ENCODE results near the gene PRSS37. TPM values are rescaled to one million over a fixed set of nuclear protein-coding genes. Genes with fewer than 3 reads are reported as not detected.

PRSS37 gene
- total and polyA plus RNA-seq, 2 of the 8 experiments (the other 6 are each of a cell fraction or from before 2014, with no cell fraction given): not detected

DNA sequence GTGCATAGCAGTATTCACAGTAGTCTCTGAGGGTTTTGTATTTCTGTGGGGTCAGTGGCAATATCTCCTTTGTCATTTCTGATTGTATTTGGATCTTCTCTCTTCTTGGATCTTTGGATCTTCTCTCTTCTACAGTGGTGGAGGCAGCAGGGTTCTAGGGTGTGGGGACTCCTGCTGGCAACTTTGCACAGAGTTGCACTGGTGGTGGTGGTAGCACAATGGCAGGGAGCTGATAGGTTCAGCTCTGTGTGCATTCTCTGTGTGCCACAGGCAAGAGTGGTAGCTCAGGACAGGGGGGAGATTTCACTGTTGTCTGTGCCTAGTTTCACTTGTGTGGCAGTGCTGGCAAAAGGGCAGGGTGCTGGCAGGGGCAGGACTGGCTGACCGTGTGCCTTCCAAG lies 35.1 kb upstream of the PRSS37 start (continued):
- no peak for TF ChIP-seq TEAD4 (IDR thresholded peaks at IDR 0.05; ENCODE audit: low read depth, low read length)
- TF ChIP-seq EP300 (IDR thresholded peaks at IDR 0.05; ENCODE audit: borderline replicate concordance in 1 of 2, low read depth in 2 of 2, low read length in 2 of 2): no peak
- TF ChIP-seq GTF2F1 (IDR thresholded peaks at IDR 0.05; ENCODE audit: borderline replicate concordance, low read depth, low read length): no peak
- no peak for TF ChIP-seq SP2 (IDR thresholded peaks at IDR 0.05; ENCODE audit: low read length)
- TF ChIP-seq CEBPB (IDR thresholded peaks at IDR 0.05; ENCODE audit: low read depth, low read length): no peak
- no peak for TF ChIP-seq SUZ12 (IDR thresholded peaks at IDR 0.05; ENCODE audit: low read length)
- TF ChIP-seq CTBP2 (IDR thresholded peaks at IDR 0.05; ENCODE audit: borderline replicate concordance, insufficient read depth, insufficient read length, low read length): no peak
